Measurements from ENCODE around the gene SCARB1.

DNA sequence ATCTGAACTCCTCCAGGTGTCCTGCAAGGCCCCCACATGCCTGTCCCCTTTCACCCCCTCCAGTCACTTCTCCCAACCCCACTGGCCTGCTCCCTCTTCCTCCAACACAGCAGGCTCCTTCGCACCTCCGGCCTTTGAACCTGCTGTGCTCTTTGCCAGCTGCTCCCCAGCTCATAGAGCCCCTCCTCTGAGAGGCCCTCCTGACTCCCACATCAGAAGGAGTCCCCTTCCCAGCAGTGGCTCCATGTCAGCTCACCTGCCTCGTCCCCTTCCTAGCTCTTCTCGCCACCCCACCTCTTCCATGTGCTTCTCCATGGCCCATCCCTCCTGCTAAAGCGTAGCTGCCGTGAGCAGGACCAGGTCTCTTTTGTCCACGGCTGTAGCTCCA lies 22.1 kb downstream of the SCARB1 start:
- TF ChIP-seq, protein P1, sequence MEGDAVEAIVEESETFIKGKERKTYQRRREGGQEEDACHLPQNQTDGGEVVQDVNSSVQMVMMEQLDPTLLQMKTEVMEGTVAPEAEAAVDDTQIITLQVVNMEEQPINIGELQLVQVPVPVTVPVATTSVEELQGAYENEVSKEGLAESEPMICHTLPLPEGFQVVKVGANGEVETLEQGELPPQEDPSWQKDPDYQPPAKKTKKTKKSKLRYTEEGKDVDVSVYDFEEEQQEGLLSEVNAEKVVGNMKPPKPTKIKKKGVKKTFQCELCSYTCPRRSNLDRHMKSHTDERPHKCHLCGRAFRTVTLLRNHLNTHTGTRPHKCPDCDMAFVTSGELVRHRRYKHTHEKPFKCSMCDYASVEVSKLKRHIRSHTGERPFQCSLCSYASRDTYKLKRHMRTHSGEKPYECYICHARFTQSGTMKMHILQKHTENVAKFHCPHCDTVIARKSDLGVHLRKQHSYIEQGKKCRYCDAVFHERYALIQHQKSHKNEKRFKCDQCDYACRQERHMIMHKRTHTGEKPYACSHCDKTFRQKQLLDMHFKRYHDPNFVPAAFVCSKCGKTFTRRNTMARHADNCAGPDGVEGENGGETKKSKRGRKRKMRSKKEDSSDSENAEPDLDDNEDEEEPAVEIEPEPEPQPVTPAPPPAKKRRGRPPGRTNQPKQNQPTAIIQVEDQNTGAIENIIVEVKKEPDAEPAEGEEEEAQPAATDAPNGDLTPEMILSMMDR (IDR thresholded peaks at IDR 0.05; ENCODE audit: low read length): no peak
- no peak for TF ChIP-seq EZH2 (IDR thresholded peaks at IDR 0.05; ENCODE audit: borderline replicate concordance, low read length)
